K562 (cell line): ENCODE results near the gene CMSS1. TPM values are rescaled to one million over a fixed set of nuclear protein-coding genes. Genes with fewer than 3 reads are reported as not detected.
A peak's percentile ranks its signal among the peaks of the same experiment; 100 is the strongest.

Experiments
- ATAC-seq: fragments of 200-7000 bp; cut with Tn5 transposase; 3 replicates; pipeline ENCODE4 v1.9.1; 2020; ENCODE audit warnings: moderate library complexity
- BruUV-seq: library from RNA; stranded (reverse); fragments of 400-500 nt; replicated peaks from 2 replicates; lab custom pipeline; 2021; lab: Mats Ljungman, UMichigan
- CTCF ChIA-PET: fragments of 300-600 bp; formaldehyde crosslinking; extraction: SDS; loops from one replicate; lab custom pipeline; 2021; ENCODE audit warnings: low intra/inter-chr PET ratio; lab: Yijun Ruan, JAX
- POLR2A ChIA-PET: fragments of 300-600, 350-650 bp; sonication (Branson Sonifier 250); formaldehyde crosslinking; extraction: SDS; loops from one replicate; lab custom pipeline; 2021; ENCODE audit warnings: antibody characterized with exemption, inconsistent platforms; lab: Yijun Ruan, JAX
- DNase-seq, 4 experiments: peaks; one replicate each; pipeline versions ENCODE4 v3.0.0 to v3.0.0-alpha.2; 2011 to 2018; ENCODE audit warnings: low spot score in 3 of 4, mixed read lengths in 3 of 4; ENCODE audit errors: extremely low read depth in 1 of 4
- FAIRE-seq: peaks from 2 replicates; lab custom pipeline; 2011; peaks lifted over from hg19 to GRCh38; lab: Jason Lieb, UNC
- H2AFZ ChIP-seq: 2 replicates; pipeline ENCODE4 v1.6.0; 2011; ENCODE audit warnings: low read depth, low read length, control low read depth, inconsistent platforms
- H3K27ac ChIP-seq: fragments of 200-600 bp; 3 replicates; pipeline ENCODE4 v1.8.0; 2011; ENCODE audit warnings: low read depth, mild to moderate bottlenecking, control low read depth, inconsistent platforms, low read length, moderate library complexity, mixed read lengths; ENCODE audit errors: extremely low read depth
- H3K27me3 ChIP-seq, 2 experiments: fragments of 300-600 bp in 1 of 2; 2 replicates in 1 of 2; 3 replicates in 1 of 2; pipeline versions ENCODE4 v1.6.0 to v1.8.0; 2011; ENCODE audit warnings: inconsistent platforms in 2 of 2, low read length in 2 of 2, mild to moderate bottlenecking in 1 of 2, mixed read lengths in 1 of 2, moderate library complexity in 1 of 2; ENCODE audit not compliant: control insufficient read depth in 2 of 2, insufficient read depth in 2 of 2
- H3K36me3 ChIP-seq: fragments of 300-600 bp; 3 replicates; pipeline ENCODE4 v1.8.0; 2011; ENCODE audit warnings: mild to moderate bottlenecking, low read length, inconsistent platforms; ENCODE audit not compliant: control insufficient read depth, insufficient read depth
- H3K4me1 ChIP-seq, 2 experiments: fragments of 200-600 bp in 1 of 2; replicated peaks in 1 of 2; 2 replicates in 1 of 2; 3 replicates in 1 of 2; pipeline versions ENCODE4 v1.5.1 to v1.8.0; 2011; ENCODE audit warnings: inconsistent platforms in 2 of 2, low read length in 2 of 2, mild to moderate bottlenecking in 1 of 2, mixed read lengths in 1 of 2, moderate library complexity in 1 of 2; ENCODE audit not compliant: control insufficient read depth in 2 of 2, insufficient read depth in 2 of 2
- H3K4me2 ChIP-seq: 2 replicates; pipeline ENCODE4 v1.6.1; 2011; ENCODE audit warnings: low read length, control low read depth, inconsistent platforms, mixed read lengths; ENCODE audit not compliant: insufficient read depth
- H3K4me3 ChIP-seq: fragments of 200-600 bp; sonication (generic), shearing (Covaris generic); 2 replicates; pipeline ENCODE4 v1.5.1; 2016; ENCODE audit warnings: control low read depth, inconsistent platforms
- H3K79me2 ChIP-seq: fragments of 200-600 bp; 3 replicates; pipeline ENCODE4 v1.8.0; 2011; ENCODE audit warnings: low read length, inconsistent platforms; ENCODE audit not compliant: control insufficient read depth, insufficient read depth
- H3K9ac ChIP-seq, 2 experiments: 2 replicates each; pipeline versions ENCODE4 v1.6.0 to v1.6.1; 2011; ENCODE audit warnings: low read depth in 2 of 2, low read length in 2 of 2, control low read depth in 1 of 2, inconsistent platforms in 1 of 2, mild to moderate bottlenecking in 1 of 2, mixed read lengths in 1 of 2; ENCODE audit not compliant: insufficient read depth in 1 of 2
- H3K9me1 ChIP-seq: one replicate; pipeline ENCODE4 v1.6.0; 2011; ENCODE audit warnings: inconsistent platforms, mild to moderate bottlenecking, low read length, moderate library complexity; ENCODE audit not compliant: control insufficient read depth, insufficient read depth
- H3K9me3 ChIP-seq: replicated peaks from 2 replicates; pipeline ENCODE4 v1.5.1; 2011; ENCODE audit warnings: low read depth, low read length, inconsistent platforms; ENCODE audit not compliant: control insufficient read depth, insufficient read depth
- H4K20me1 ChIP-seq: replicated peaks from 2 replicates; pipeline ENCODE4 v1.6.1; 2011; ENCODE audit warnings: low read length, inconsistent platforms, mixed read lengths; ENCODE audit not compliant: control insufficient read depth, insufficient read depth
- BCL6 ChIP-seq: fragments of 250-450 bp; sonication (Bioruptor Pico); IDR thresholded peaks from 2 replicates; pipeline ENCODE4 v1.4.0; 2020
- GATAD2B ChIP-seq: fragments of 450-650 bp; IDR thresholded peaks from 2 replicates; pipeline ENCODE4 v1.6.1; 2017; ENCODE audit warnings: mild to moderate bottlenecking, borderline replicate concordance
- RNF2 ChIP-seq: sonication (generic); IDR thresholded peaks from 2 replicates; pipeline ENCODE4 v1.6.1; 2016
- ZNF24 ChIP-seq: fragments of 450-650 bp; IDR thresholded peaks from 2 replicates; pipeline ENCODE4 v1.6.1; 2016
- ZNF699 ChIP-seq: fragments of 250-450 bp; sonication (Bioruptor Pico); IDR thresholded peaks from 2 replicates; pipeline ENCODE4 v1.8.0; 2021; ENCODE audit warnings: mild to moderate bottlenecking, moderate library complexity; ENCODE audit not compliant: insufficient replicate concordance
- ZNF785 ChIP-seq: fragments of 250-450 bp; sonication (Bioruptor Pico); IDR thresholded peaks from 2 replicates; pipeline ENCODE4 v1.4.0; 2020; ENCODE audit warnings: mild to moderate bottlenecking
- WGBS: fragments of 100-300 bp; shearing (Covaris generic); methylation state at CpG from one replicate; pipeline ENCODE4 v1.1.6; 2016; ENCODE audit warnings: low coverage, mixed read lengths; ENCODE audit not compliant: insufficient coverage; ENCODE audit errors: missing lambda C conversion rate; 5-methylcytosine and 5-hydroxymethylcytosine counted together
- in situ Hi-C: fragments of 300-500 bp; cut with MboI; formaldehyde crosslinking; loops from 4 replicates; pipeline ENCODE4 v1.15.0; 2018; ENCODE audit warnings: inconsistent platforms, mixed read lengths
- intact Hi-C: fragments of 100-400 bp; cut with micrococcal nuclease; formaldehyde crosslinking; loops from 2 replicates; pipeline ENCODE4 v1.14.2; 2022
- polyA plus RNA-seq, 8 experiments: library from polyadenylated mRNA; depleted of rRNA in 4 of 8; stranded (reverse) in 5 of 8; unstranded in 3 of 8; fragments of >200 nt; fragmentation: Nextera tagmentation in 2 of 8; fragmentation: Illumina TruSeq in 1 of 8; extraction: Ambion mirVana in 2 of 8; extraction: Trizol in 1 of 8; gene quantifications; 2 replicates each; pipeline versions ENCODE4 v1.2.1 to v1.2.3, GENCODE V29; 2011 to 2014; ENCODE audit warnings: inconsistent platforms in 1 of 8, missing spikeins in 1 of 8
- total RNA-seq, 7 experiments: library from RNA; depleted of rRNA in 6 of 7; stranded (reverse); fragments of >200 nt in 6 of 7; fragmentation: Illumina TruSeq in 2 of 7; extraction: Trizol in 2 of 7; gene quantifications; 2 replicates each; pipeline versions ENCODE4 v1.2.1 to v1.2.3, GENCODE V29; 2011 to 2021; ENCODE audit warnings: low replicate concordance in 1 of 7
- TF ChIP-seq, protein P1 (sequence below): fragments of 450-650 bp; IDR thresholded peaks from 2 replicates; pipeline ENCODE4 v1.7.1; 2018; ENCODE audit warnings: mild to moderate bottlenecking, low read depth; ENCODE audit not compliant: partially characterized antibody
- TF ChIP-seq, protein P2 (sequence below), 2 experiments: fragments of 450-650 bp in 1 of 2; sonication (generic) in 1 of 2; formaldehyde crosslinking in 1 of 2; IDR thresholded peaks; 2 replicates each; pipeline versions ENCODE4 v1.7.1 to v1.9.0; 2016 to 2022; ENCODE audit warnings: inconsistent platforms in 1 of 2, mild to moderate bottlenecking in 1 of 2, missing genetic modification reagents in 1 of 2

CMSS1 gene
- total and polyA plus RNA-seq, 9 of the 15 experiments (the other 6 are each of a cell fraction or from before 2014, with no cell fraction given), result 46.9 to 109 (median 72.3) TPM

- Histone ChIP-seq H3K4me3 (no peak overlapping the region), H3K9ac (no peak overlapping the region), H3K4me2 (no peak overlapping the region), H3K36me3 (no peaks in the 10 kb centered on the region), H3K9me1 (no peaks in the 10 kb centered on the region), H3K9me3 (no peaks in the 10 kb centered on the region), H3K79me2 (no peaks in the 10 kb centered on the region; the same call in 2 of the 3 replicates), H3K4me1 (peaks cover 0 to 4% of the 10 kb centered on the region in 2 experiments; a peak in 2 of 5 replicates), H4K20me1 (0 out of 2 replicates have a peak, but pooled peaks cover 4% of the 10 kb centered on the region), H3K27me3 (no peaks in the 10 kb centered on the region), H3K27ac (no peak overlapping the region), H2AFZ (no peak overlapping the region)
- no peak for ATAC-seq
- in situ Hi-C loops, result no loop called here
- no peak for TF ChIP-seq ZNF785
- no peak for TF ChIP-seq GATAD2B
- TF ChIP-seq RNF2, result no peak
- TF ChIP-seq ZNF24, result no peak
- TF ChIP-seq BCL6, result no peak
- TF ChIP-seq ZNF699 (CRISPR knock-in tag), result no peak
- TF ChIP-seq, protein P1, sequence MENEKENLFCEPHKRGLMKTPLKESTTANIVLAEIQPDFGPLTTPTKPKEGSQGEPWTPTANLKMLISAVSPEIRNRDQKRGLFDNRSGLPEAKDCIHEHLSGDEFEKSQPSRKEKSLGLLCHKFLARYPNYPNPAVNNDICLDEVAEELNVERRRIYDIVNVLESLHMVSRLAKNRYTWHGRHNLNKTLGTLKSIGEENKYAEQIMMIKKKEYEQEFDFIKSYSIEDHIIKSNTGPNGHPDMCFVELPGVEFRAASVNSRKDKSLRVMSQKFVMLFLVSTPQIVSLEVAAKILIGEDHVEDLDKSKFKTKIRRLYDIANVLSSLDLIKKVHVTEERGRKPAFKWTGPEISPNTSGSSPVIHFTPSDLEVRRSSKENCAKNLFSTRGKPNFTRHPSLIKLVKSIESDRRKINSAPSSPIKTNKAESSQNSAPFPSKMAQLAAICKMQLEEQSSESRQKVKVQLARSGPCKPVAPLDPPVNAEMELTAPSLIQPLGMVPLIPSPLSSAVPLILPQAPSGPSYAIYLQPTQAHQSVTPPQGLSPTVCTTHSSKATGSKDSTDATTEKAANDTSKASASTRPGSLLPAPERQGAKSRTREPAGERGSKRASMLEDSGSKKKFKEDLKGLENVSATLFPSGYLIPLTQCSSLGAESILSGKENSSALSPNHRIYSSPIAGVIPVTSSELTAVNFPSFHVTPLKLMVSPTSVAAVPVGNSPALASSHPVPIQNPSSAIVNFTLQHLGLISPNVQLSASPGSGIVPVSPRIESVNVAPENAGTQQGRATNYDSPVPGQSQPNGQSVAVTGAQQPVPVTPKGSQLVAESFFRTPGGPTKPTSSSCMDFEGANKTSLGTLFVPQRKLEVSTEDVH, result no peak
- TF ChIP-seq, protein P2, sequence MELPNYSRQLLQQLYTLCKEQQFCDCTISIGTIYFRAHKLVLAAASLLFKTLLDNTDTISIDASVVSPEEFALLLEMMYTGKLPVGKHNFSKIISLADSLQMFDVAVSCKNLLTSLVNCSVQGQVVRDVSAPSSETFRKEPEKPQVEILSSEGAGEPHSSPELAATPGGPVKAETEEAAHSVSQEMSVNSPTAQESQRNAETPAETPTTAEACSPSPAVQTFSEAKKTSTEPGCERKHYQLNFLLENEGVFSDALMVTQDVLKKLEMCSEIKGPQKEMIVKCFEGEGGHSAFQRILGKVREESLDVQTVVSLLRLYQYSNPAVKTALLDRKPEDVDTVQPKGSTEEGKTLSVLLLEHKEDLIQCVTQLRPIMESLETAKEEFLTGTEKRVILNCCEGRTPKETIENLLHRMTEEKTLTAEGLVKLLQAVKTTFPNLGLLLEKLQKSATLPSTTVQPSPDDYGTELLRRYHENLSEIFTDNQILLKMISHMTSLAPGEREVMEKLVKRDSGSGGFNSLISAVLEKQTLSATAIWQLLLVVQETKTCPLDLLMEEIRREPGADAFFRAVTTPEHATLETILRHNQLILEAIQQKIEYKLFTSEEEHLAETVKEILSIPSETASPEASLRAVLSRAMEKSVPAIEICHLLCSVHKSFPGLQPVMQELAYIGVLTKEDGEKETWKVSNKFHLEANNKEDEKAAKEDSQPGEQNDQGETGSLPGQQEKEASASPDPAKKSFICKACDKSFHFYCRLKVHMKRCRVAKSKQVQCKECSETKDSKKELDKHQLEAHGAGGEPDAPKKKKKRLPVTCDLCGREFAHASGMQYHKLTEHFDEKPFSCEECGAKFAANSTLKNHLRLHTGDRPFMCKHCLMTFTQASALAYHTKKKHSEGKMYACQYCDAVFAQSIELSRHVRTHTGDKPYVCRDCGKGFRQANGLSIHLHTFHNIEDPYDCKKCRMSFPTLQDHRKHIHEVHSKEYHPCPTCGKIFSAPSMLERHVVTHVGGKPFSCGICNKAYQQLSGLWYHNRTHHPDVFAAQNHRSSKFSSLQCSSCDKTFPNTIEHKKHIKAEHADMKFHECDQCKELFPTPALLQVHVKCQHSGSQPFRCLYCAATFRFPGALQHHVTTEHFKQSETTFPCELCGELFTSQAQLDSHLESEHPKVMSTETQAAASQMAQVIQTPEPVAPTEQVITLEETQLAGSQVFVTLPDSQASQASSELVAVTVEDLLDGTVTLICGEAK (IDR thresholded peaks at IDR 0.05), result peak; percentile 89
- TF ChIP-seq, protein P2 (CRISPR knock-in tag; IDR thresholded peaks at IDR 0.05), result peak; percentile 58
- WGBS, result 45% methylated on average over 3 of the region's 3 CpGs
- CTCF ChIA-PET, result no interaction called here
- no peak for DNase-seq
- POLR2A ChIA-PET, result interaction anchor here (0.7 kb wide), 1 partner anchor 1371 kb away, joined by 3 read pairs; no protein-coding TSS in a partner anchor
- intact Hi-C loops, result loop anchor here (10.0 kb wide), 2 partner anchors 64 to 156 kb away; no protein-coding TSS in a partner anchor
- FAIRE-seq, result no peak
- no TSS peak for BruUV-seq
Measured at GRCh38 chr3:100001083-100001482, 183.4 kb downstream of the CMSS1 start.
